CD14-positive monocyte (primary cell): ENCODE results near the gene SERPING1. TPM values are rescaled to one million over a fixed set of nuclear protein-coding genes. Genes with fewer than 3 reads are reported as not detected.

Source experiments
- DNase-seq, 3 donors: peaks; one replicate each; pipeline ENCODE4 v3.0.0-alpha.2; 2011 to 2022
- H2AFZ ChIP-seq: 2 replicates; pipeline ENCODE4 v1.6.0; 2012; ENCODE audit warnings: mild to moderate bottlenecking, low read depth, low read length, inconsistent platforms; ENCODE audit not compliant: insufficient read depth, poor library complexity, severe bottlenecking
- H3K27ac ChIP-seq, 2 donors: 1 replicate in 1 of 2; 2 replicates in 1 of 2; pipeline ENCODE4 v1.5.1; 2012 to 2013; ENCODE audit warnings: low read length in 2 of 2, control low read depth in 1 of 2, inconsistent platforms in 1 of 2, low read depth in 1 of 2, mild to moderate bottlenecking in 1 of 2
- H3K27me3 ChIP-seq, 2 donors: one replicate each; pipeline versions ENCODE4 v1.6.0 to v1.6.1; 2011 to 2013; ENCODE audit warnings: low read length in 2 of 2; ENCODE audit not compliant: control insufficient read depth in 2 of 2, insufficient read depth in 2 of 2
- H3K36me3 ChIP-seq, 2 donors: replicated peaks in 1 of 2; 1 replicate in 1 of 2; 2 replicates in 1 of 2; pipeline versions ENCODE4 v1.5.1 to v1.6.1; 2012 to 2013; ENCODE audit warnings: low read length in 2 of 2, control low read depth in 1 of 2, inconsistent platforms in 1 of 2, mild to moderate bottlenecking in 1 of 2; ENCODE audit not compliant: insufficient read depth in 2 of 2, control insufficient read depth in 1 of 2
- H3K4me1 ChIP-seq, 2 donors: 1 replicate in 1 of 2; 2 replicates in 1 of 2; pipeline versions ENCODE4 v1.5.1 to v1.6.1; 2012 to 2013; ENCODE audit warnings: low read length in 2 of 2, control low read depth in 1 of 2, inconsistent platforms in 1 of 2, mild to moderate bottlenecking in 1 of 2, moderate library complexity in 1 of 2; ENCODE audit not compliant: insufficient read depth in 2 of 2, control insufficient read depth in 1 of 2
- H3K4me2 ChIP-seq: replicated peaks from 2 replicates; pipeline ENCODE3; 2012; ENCODE audit warnings: low read length, moderate library complexity, mild to moderate bottlenecking; ENCODE audit not compliant: poor library complexity, severe bottlenecking; ENCODE audit errors: extremely low read depth
- H3K4me3 ChIP-seq, 3 experiments: fragments of 200-600 bp in 1 of 3; sonication (generic) in 1 of 3; replicated peaks in 1 of 3; 1 replicate in 2 of 3; 2 replicates in 1 of 3; pipeline ENCODE4 v1.5.1; 2011 to 2013; ENCODE audit warnings: low read length in 3 of 3, mild to moderate bottlenecking in 3 of 3, control low read depth in 2 of 3, low read depth in 2 of 3, inconsistent platforms in 1 of 3, moderate library complexity in 1 of 3
- H3K79me2 ChIP-seq: 2 replicates; pipeline ENCODE4 v1.6.0; 2012; ENCODE audit warnings: mild to moderate bottlenecking, control low read depth, inconsistent platforms, low read length, moderate library complexity; ENCODE audit not compliant: insufficient read depth
- H3K9ac ChIP-seq: 2 replicates; pipeline ENCODE4 v1.6.0; 2017; ENCODE audit warnings: low read length, mild to moderate bottlenecking; ENCODE audit not compliant: insufficient read depth, poor library complexity, severe bottlenecking
- H3K9me3 ChIP-seq, 2 donors: replicated peaks in 1 of 2; 1 replicate in 1 of 2; 2 replicates in 1 of 2; pipeline versions ENCODE4 v1.5.1 to v1.6.1; 2012 to 2013; ENCODE audit warnings: low read length in 2 of 2, control low read depth in 1 of 2; ENCODE audit not compliant: control insufficient read depth in 1 of 2, insufficient read depth in 1 of 2
- H4K20me1 ChIP-seq: 2 replicates; pipeline ENCODE4 v1.6.0; 2012; ENCODE audit warnings: mild to moderate bottlenecking, low read length, control low read depth, moderate library complexity; ENCODE audit not compliant: insufficient read depth
- H3K27ac Mint-ChIP-seq, 7 donors: one replicate each; pipeline ENCODE4 v1.8.0; 2020; ENCODE audit warnings: mild to moderate bottlenecking in 7 of 7, mixed read lengths in 7 of 7, moderate library complexity in 6 of 7, inconsistent platforms in 2 of 7
- H3K27me3 Mint-ChIP-seq, 3 donors: one replicate each; pipeline ENCODE4 v1.8.0; 2021 to 2022; ENCODE audit warnings: low read depth in 3 of 3, mild to moderate bottlenecking in 3 of 3, mixed read lengths in 3 of 3, moderate library complexity in 3 of 3, inconsistent platforms in 1 of 3
- H3K36me3 Mint-ChIP-seq, 2 donors: one replicate each; pipeline ENCODE4 v1.8.0; 2020; ENCODE audit warnings: mixed read lengths in 2 of 2, inconsistent platforms in 1 of 2, mild to moderate bottlenecking in 1 of 2
- H3K4me1 Mint-ChIP-seq: one replicate; pipeline ENCODE4 v1.8.0; 2020; ENCODE audit warnings: mild to moderate bottlenecking, mixed read lengths
- H3K4me3 Mint-ChIP-seq, 2 donors: one replicate each; pipeline ENCODE4 v1.8.0; 2020; ENCODE audit warnings: mild to moderate bottlenecking in 2 of 2, mixed read lengths in 2 of 2, moderate library complexity in 1 of 2
- H3K9me3 Mint-ChIP-seq, 7 donors: one replicate each; pipeline ENCODE4 v1.8.0; 2020 to 2022; ENCODE audit warnings: mixed read lengths in 7 of 7, mild to moderate bottlenecking in 6 of 7, moderate library complexity in 6 of 7, inconsistent platforms in 2 of 7
- CTCF ChIP-seq: fragments of 200-600 bp; IDR thresholded peaks from one replicate; pipeline ENCODE4 v1.8.0; 2022; ENCODE audit warnings: antibody characterized with exemption, mild to moderate bottlenecking
- WGBS: methylation state at CpG from one replicate; pipeline ENCODE4 v1.1.5; 2013; ENCODE audit warnings: missing lambda C conversion rate; ENCODE audit not compliant: insufficient coverage; 5-methylcytosine and 5-hydroxymethylcytosine counted together
- intact Hi-C, 2 donors: fragments of 100-400 bp; cut with micrococcal nuclease; formaldehyde crosslinking; loops; one replicate each; pipeline versions ENCODE4 v1.15.0 to v1.15.1; 2023
- polyA plus RNA-seq, 3 donors: library from polyadenylated mRNA; depleted of rRNA in 1 of 3; unstranded in 2 of 3; stranded (reverse) in 1 of 3; fragments of 300-500 nt in 2 of 3; fragments of >200 nt in 1 of 3; fragmentation: Illumina TruSeq in 2 of 3; gene quantifications; 1 replicate in 2 of 3; 2 replicates in 1 of 3; pipeline ENCODE4 v1.2.3, GENCODE V29; 2012 to 2021

Gene SERPING1
- polyA plus RNA-seq, 3 donors, result 7.3 to 10.8 (median 8.5) TPM

GRCh38 chr11:57634311-57634710 lies 36.8 kb downstream of the SERPING1 start:
- Mint-ChIP-seq H3K27ac (no peak overlapping the region), H3K9me3 (peaks cover 0 to 5% (median 0%) of the 10 kb centered on the region in 7 donors), H3K4me3 (no peak overlapping the region), H3K27me3 (peaks cover 29 to 30% (median 30%) of the 10 kb centered on the region in 3 donors), H3K36me3 (no peaks in the 10 kb centered on the region), H3K4me1 (peaks cover 23% of the 10 kb centered on the region)
- Histone ChIP-seq H3K27me3 (peaks cover 0 to 20% of the 10 kb centered on the region in 2 donors), H2AFZ (no peak overlapping the region), H3K4me3 (no peak overlapping the region), H4K20me1 (no peaks in the 10 kb centered on the region), H3K27ac (no peak overlapping the region), H3K4me2 (no peak overlapping the region), H3K36me3 (no peaks in the 10 kb centered on the region), H3K9ac (no peak overlapping the region), H3K9me3 (no peaks in the 10 kb centered on the region), H3K79me2 (no peaks in the 10 kb centered on the region), H3K4me1 (peaks cover 17 to 20% of the 10 kb centered on the region in 2 donors)
- intact Hi-C loops, result no loop called here
- TF ChIP-seq CTCF, result no peak
- DNase-seq, result no peak

DNA sequence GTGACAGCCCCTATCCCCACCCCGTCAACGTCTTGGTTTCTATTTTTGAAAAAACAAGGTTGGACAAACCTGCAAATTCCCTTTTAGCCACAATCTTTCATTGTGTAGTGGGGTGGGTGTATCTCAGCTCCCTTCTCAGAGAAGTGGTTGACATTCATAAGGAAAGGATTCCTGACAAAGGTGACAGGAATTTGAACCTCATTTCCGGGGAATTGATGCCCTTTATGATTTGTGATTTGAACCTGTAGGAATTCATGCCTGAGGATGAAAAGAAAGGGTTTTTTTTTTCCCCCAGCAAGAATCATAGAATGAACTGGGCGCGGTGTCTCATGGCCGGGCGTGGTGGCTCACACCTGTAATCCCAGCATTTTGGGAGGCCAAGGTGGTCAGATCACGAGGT lies 37.8 kb downstream of the SERPING1 start:
- Histone ChIP-seq H3K9me3 (no peaks in the 10 kb centered on the region), H3K27ac (no peak overlapping the region), H3K4me3 (no peak overlapping the region), H3K4me2 (no peak overlapping the region), H2AFZ (no peak overlapping the region), H4K20me1 (no peaks in the 10 kb centered on the region), H3K36me3 (no peaks in the 10 kb centered on the region), H3K9ac (no peak overlapping the region), H3K27me3 (peaks cover 0 to 25% of the 10 kb centered on the region in 2 donors), H3K4me1 (peaks cover 22 to 26% of the 10 kb centered on the region in 2 donors), H3K79me2 (no peaks in the 10 kb centered on the region)
- Mint-ChIP-seq H3K27ac (no peak overlapping the region), H3K4me1 (peaks cover 28% of the 10 kb centered on the region), H3K27me3 (peaks cover 36 to 37% (median 36%) of the 10 kb centered on the region in 3 donors), H3K4me3 (no peak overlapping the region), H3K36me3 (no peaks in the 10 kb centered on the region), H3K9me3 (peaks cover 0 to 5% (median 0%) of the 10 kb centered on the region in 7 donors)
- 95% methylated on average over 5 of the region's 8 CpGs for WGBS
- TF ChIP-seq CTCF, result no peak
- intact Hi-C loops, result no loop called here
- no peak for DNase-seq
